Testis (tissue), 3 donors: ENCODE data around the gene ANTKMT. TPM values are rescaled to one million over a fixed set of nuclear protein-coding genes. Genes with fewer than 3 reads are reported as not detected.
"Not testable (repeated sequence)": the region's sequence is repeated elsewhere in the genome, so short reads cannot be mapped to it uniquely, and the experiment has no call there.

Experiments used
- DNase-seq: peaks from one replicate; pipeline ENCODE4 v3.0.0-alpha.2; 2019
- H3K27ac ChIP-seq, 2 donors: fragments of 200-600 bp; sonication (generic); one replicate each; pipeline ENCODE4 v1.5.1; 2019
- H3K27me3 ChIP-seq: fragments of 200-600 bp; sonication (generic); one replicate; pipeline ENCODE4 v1.5.1; 2019
- H3K36me3 ChIP-seq: fragments of 200-600 bp; sonication (generic); one replicate; pipeline ENCODE4 v1.5.1; 2017; ENCODE audit warnings: low read depth; ENCODE audit errors: missing control alignments
- H3K4me1 ChIP-seq: fragments of 200-600 bp; sonication (generic); one replicate; pipeline ENCODE4 v1.5.1; 2019
- H3K4me3 ChIP-seq, 2 donors: fragments of 200-600 bp; sonication (generic); one replicate each; pipeline ENCODE4 v1.5.1; 2017 to 2019
- H3K9me3 ChIP-seq: fragments of 200-600 bp; sonication (generic); one replicate; pipeline ENCODE4 v1.5.1; 2017
- POLR2A ChIP-seq: fragments of 450-650 bp; IDR thresholded peaks from one replicate; pipeline ENCODE4 v1.6.1; 2017; ENCODE audit warnings: antibody characterized with exemption, mild to moderate bottlenecking, moderate library complexity
- WGBS, 2 donors: methylation state at CpG; one replicate each; pipeline ENCODE4 v1.1.5; 2018; 5-methylcytosine and 5-hydroxymethylcytosine counted together
- intact Hi-C: fragments of 100-400 bp; cut with DNase I; formaldehyde crosslinking; loops from one replicate; pipeline ENCODE4 v1.15.1; 2023; ENCODE audit warnings: low total_unique reads
- polyA plus RNA-seq: library from polyadenylated mRNA; stranded (reverse); fragments of 350-450 nt; fragmentation: Illumina TruSeq; extraction: RNeasy Lipid Tissue Mini Kit (QIAGEN cat#74804); gene quantifications from one replicate; pipeline ENCODE4 v1.2.3, GENCODE V29; 2014; ENCODE audit warnings: low read depth, low replicate concordance; ENCODE audit not compliant: insufficient read depth
- total RNA-seq, 2 donors: library from RNA; depleted of rRNA; stranded (reverse); fragments of >200 nt; gene quantifications; one replicate each; pipeline ENCODE4 v1.2.3, GENCODE V29; 2016
- TF ChIP-seq, protein P1 (sequence below), 3 experiments: fragments of 450-650 bp in 2 of 3; fragments of 200-600 bp in 1 of 3; sonication (generic) in 1 of 3; IDR thresholded peaks; one replicate each; pipeline ENCODE4 v1.5.1; 2016 to 2019; ENCODE audit warnings: antibody characterized with exemption in 3 of 3, mild to moderate bottlenecking in 2 of 3, moderate library complexity in 1 of 3

ANTKMT gene
- total and polyA plus RNA-seq, 3 donors from 2014 or later, result 68.5 to 108 (median 81.1) TPM

DNA sequence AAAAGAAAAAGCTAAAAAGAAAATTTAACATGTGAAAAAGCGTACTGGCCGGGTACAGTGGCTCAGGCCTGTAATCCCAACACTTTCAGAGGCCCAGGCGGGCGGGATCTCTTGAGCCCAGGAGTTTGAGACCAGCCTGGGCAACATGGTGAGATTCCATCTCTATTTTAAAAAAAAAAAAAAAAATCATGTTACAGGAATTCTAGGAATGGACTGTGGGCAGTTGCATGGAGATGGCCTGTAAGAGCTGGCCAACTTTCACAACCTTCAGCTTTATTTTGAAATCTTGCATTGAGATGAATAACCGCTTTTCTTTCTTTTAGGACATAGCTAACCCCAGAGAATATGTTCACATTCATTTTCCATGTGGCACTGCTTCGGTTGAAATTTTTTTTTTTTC lies 28.1 kb downstream of the ANTKMT start:
- no peak overlapping the region for H3K4me3 ChIP-seq
- H3K27ac ChIP-seq, result no peak overlapping the region
- no peaks in the 10 kb centered on the region for H3K9me3 ChIP-seq
- TF ChIP-seq, protein P1, sequence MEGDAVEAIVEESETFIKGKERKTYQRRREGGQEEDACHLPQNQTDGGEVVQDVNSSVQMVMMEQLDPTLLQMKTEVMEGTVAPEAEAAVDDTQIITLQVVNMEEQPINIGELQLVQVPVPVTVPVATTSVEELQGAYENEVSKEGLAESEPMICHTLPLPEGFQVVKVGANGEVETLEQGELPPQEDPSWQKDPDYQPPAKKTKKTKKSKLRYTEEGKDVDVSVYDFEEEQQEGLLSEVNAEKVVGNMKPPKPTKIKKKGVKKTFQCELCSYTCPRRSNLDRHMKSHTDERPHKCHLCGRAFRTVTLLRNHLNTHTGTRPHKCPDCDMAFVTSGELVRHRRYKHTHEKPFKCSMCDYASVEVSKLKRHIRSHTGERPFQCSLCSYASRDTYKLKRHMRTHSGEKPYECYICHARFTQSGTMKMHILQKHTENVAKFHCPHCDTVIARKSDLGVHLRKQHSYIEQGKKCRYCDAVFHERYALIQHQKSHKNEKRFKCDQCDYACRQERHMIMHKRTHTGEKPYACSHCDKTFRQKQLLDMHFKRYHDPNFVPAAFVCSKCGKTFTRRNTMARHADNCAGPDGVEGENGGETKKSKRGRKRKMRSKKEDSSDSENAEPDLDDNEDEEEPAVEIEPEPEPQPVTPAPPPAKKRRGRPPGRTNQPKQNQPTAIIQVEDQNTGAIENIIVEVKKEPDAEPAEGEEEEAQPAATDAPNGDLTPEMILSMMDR (IDR thresholded peaks at IDR 0.05), result no peak
- no peak for TF ChIP-seq POLR2A
- no peaks in the 10 kb centered on the region for H3K27me3 ChIP-seq
- no peaks in the 10 kb centered on the region for H3K36me3 ChIP-seq
- no peaks in the 10 kb centered on the region for H3K4me1 ChIP-seq
- intact Hi-C loops, result no loop called here
- DNase-seq, result no peak
- 73 to 80% methylated on average over 6 of the region's 6 CpGs for WGBS, 2 donors

DNA sequence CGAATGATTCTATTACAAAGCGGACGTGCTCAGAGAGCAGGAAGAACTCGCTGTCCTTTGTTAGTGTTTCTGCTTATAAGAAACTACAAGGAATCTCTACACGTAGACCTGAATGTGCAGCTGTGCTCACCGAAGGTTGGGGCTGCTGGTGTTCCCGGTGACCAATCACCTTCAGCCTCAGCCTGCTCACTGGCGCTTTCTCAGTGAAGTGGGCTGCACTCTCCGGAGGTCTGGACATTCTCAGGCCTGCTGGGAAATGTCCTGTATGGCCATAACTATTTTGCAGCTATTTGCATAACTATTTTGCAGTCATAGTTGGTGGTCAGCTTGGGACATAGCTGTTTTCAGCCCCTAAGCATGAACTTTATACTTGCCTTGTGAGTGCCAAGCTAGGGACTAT lies 29.5 kb downstream of the ANTKMT start:
- no peak for DNase-seq
- Histone ChIP-seq H3K27ac (no peak overlapping the region), H3K27me3 (no peaks in the 10 kb centered on the region), H3K4me1 (no peaks in the 10 kb centered on the region), H3K9me3 (no peaks in the 10 kb centered on the region), H3K4me3 (no peak overlapping the region), H3K36me3 (no peaks in the 10 kb centered on the region)
- intact Hi-C loops, result no loop called here
- 59 to 72% methylated on average over 9 of the region's 9 CpGs for WGBS, 2 donors
- no peak for TF ChIP-seq POLR2A
- TF ChIP-seq, protein P1 (IDR thresholded peaks at IDR 0.05), result no peak

DNA sequence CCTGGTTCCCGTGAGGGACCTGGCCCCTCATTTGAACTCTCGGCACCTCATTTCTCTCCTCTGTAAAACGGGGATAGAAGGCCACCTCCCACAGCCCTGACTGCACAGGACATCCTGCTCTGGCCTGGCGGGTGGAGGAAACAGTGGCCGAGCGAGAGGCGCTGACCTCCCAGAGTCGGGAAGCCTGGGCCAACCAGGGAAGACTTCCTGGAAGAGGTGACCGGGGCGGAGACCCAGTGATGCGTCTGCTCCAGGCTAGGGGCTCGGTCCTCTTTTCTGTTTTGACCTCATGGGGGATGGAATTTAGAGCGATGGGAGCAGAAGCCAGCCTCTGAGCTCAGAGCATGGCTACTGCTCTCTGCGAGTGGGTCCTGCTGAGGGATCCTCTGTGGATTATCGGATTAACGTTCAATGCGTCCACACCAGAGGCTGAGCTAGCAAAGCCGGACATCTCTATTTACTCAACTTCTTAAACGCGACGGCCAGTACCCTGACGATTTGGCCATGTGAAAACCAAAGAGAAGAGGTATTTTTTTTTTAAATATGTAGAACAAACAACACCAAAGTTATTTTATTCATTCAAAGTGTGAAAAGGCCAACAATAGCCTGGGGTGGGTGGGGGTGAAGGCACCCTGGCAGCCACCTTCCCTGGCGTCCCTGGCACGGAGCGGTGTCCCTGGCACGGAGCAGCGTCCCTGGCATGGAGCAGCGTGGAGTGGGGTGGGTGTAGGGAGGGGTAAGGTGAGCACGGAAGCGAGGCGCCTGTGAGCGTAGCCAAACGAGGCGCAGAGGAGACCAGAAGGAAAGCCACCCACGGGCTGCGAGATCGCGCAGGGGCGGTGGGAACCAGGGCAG lies 30.4 kb downstream of the ANTKMT start:
- no peak overlapping the region for H3K4me3 ChIP-seq
- WGBS, 2 donors, result 78 to 80% methylated on average over 32 to 39 of the region's 39 CpGs
- no peaks in the 10 kb centered on the region for H3K27me3 ChIP-seq
- H3K4me1 ChIP-seq, result no peaks in the 10 kb centered on the region
- no peak overlapping the region for H3K27ac ChIP-seq
- no peaks in the 10 kb centered on the region for H3K36me3 ChIP-seq
- intact Hi-C loops, result no loop called here
- no peaks in the 10 kb centered on the region for H3K9me3 ChIP-seq
- DNase-seq, result no peak
- TF ChIP-seq POLR2A, result no peak
- TF ChIP-seq, protein P1 (IDR thresholded peaks at IDR 0.05), result no peak

DNA sequence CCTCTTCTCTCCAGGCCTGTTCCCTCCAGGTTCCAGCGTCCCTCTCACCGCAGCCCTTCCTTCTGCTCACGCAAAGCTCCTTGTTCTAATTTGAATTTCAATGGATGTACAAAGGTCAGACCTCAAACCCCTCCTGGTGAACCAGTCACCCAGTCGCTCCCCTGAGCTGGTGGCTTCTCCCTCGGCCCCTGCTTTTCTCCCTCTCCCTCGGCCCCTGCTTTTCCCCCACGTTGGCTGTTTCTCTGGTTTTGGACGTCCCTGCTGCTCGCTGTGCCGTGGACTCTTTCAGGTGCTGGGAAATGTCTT lies 31.0 kb downstream of the ANTKMT start:
- Histone ChIP-seq H3K4me3 (no peak overlapping the region), H3K36me3 (no peaks in the 10 kb centered on the region), H3K27me3 (no peaks in the 10 kb centered on the region), H3K27ac (no peak overlapping the region), H3K4me1 (no peaks in the 10 kb centered on the region), H3K9me3 (no peaks in the 10 kb centered on the region)
- intact Hi-C loops, result no loop called here
- WGBS, 2 donors, result 50% methylated on average over 10 of the region's 10 CpGs
- DNase-seq, result no peak
- TF ChIP-seq, protein P1 (IDR thresholded peaks at IDR 0.05), result no peak
- no peak for TF ChIP-seq POLR2A

DNA sequence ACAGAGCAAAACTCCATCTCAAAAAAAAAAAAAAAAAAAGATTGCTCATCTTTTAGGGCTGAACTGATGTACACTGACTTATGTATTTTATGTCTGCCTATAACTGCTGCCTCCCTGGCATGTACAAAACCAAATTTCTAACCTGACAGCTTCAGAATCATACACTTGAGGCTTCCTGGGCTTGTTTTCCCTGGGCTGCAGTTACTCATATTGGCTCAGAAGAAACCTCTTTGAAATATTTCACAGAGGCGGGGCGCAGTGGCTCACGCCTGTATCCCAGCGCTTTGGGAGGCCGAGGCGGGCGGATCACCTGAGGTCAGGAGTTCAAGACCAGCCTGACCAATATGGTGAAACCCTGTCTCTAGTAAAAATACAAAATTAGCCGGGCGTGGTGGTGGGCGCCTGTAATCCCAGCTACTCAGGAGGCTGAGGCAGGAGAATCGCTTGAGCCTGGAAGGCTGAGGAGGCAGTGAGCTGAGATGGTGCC lies 33.2 kb downstream of the ANTKMT start:
- H3K36me3 ChIP-seq, H3K9me3 ChIP-seq, H3K27me3 ChIP-seq, H3K27ac ChIP-seq, H3K4me3 ChIP-seq, H3K4me1 ChIP-seq, intact Hi-C loops, DNase-seq: not testable (repeated sequence)
- WGBS, 2 donors, result 90 to 91% methylated on average over 11 of the region's 11 CpGs
